Testis (tissue), 3 donors: ENCODE results near the gene KCNAB1. TPM values are rescaled to one million over a fixed set of nuclear protein-coding genes. Genes with fewer than 3 reads are reported as not detected.
"Not testable (repeated sequence)": the region's sequence is repeated elsewhere in the genome, so short reads cannot be mapped to it uniquely, and the experiment has no call there.

Experiments used
- DNase-seq: peaks from one replicate; pipeline ENCODE4 v3.0.0-alpha.2; 2019
- H3K27ac ChIP-seq, 2 donors: fragments of 200-600 bp; sonication (generic); one replicate each; pipeline ENCODE4 v1.5.1; 2019
- H3K27me3 ChIP-seq: fragments of 200-600 bp; sonication (generic); one replicate; pipeline ENCODE4 v1.5.1; 2019
- H3K36me3 ChIP-seq: fragments of 200-600 bp; sonication (generic); one replicate; pipeline ENCODE4 v1.5.1; 2017; ENCODE audit warnings: low read depth; ENCODE audit errors: missing control alignments
- H3K4me1 ChIP-seq: fragments of 200-600 bp; sonication (generic); one replicate; pipeline ENCODE4 v1.5.1; 2019
- H3K4me3 ChIP-seq, 2 donors: fragments of 200-600 bp; sonication (generic); one replicate each; pipeline ENCODE4 v1.5.1; 2017 to 2019
- H3K9me3 ChIP-seq: fragments of 200-600 bp; sonication (generic); one replicate; pipeline ENCODE4 v1.5.1; 2017
- POLR2A ChIP-seq: fragments of 450-650 bp; IDR thresholded peaks from one replicate; pipeline ENCODE4 v1.6.1; 2017; ENCODE audit warnings: antibody characterized with exemption, mild to moderate bottlenecking, moderate library complexity
- WGBS, 2 donors: methylation state at CpG; one replicate each; pipeline ENCODE4 v1.1.5; 2018; 5-methylcytosine and 5-hydroxymethylcytosine counted together
- intact Hi-C: fragments of 100-400 bp; cut with DNase I; formaldehyde crosslinking; loops from one replicate; pipeline ENCODE4 v1.15.1; 2023; ENCODE audit warnings: low total_unique reads
- polyA plus RNA-seq: library from polyadenylated mRNA; stranded (reverse); fragments of 350-450 nt; fragmentation: Illumina TruSeq; extraction: RNeasy Lipid Tissue Mini Kit (QIAGEN cat#74804); gene quantifications from one replicate; pipeline ENCODE4 v1.2.3, GENCODE V29; 2014; ENCODE audit warnings: low read depth, low replicate concordance; ENCODE audit not compliant: insufficient read depth
- total RNA-seq, 2 donors: library from RNA; depleted of rRNA; stranded (reverse); fragments of >200 nt; gene quantifications; one replicate each; pipeline ENCODE4 v1.2.3, GENCODE V29; 2016
- TF ChIP-seq, protein P1 (sequence below), 3 experiments: fragments of 450-650 bp in 2 of 3; fragments of 200-600 bp in 1 of 3; sonication (generic) in 1 of 3; IDR thresholded peaks; one replicate each; pipeline ENCODE4 v1.5.1; 2016 to 2019; ENCODE audit warnings: antibody characterized with exemption in 3 of 3, mild to moderate bottlenecking in 2 of 3, moderate library complexity in 1 of 3

KCNAB1 gene
- total and polyA plus RNA-seq, 3 donors from 2014 or later, result 3.8 to 8.9 (median 5.7) TPM

DNA sequence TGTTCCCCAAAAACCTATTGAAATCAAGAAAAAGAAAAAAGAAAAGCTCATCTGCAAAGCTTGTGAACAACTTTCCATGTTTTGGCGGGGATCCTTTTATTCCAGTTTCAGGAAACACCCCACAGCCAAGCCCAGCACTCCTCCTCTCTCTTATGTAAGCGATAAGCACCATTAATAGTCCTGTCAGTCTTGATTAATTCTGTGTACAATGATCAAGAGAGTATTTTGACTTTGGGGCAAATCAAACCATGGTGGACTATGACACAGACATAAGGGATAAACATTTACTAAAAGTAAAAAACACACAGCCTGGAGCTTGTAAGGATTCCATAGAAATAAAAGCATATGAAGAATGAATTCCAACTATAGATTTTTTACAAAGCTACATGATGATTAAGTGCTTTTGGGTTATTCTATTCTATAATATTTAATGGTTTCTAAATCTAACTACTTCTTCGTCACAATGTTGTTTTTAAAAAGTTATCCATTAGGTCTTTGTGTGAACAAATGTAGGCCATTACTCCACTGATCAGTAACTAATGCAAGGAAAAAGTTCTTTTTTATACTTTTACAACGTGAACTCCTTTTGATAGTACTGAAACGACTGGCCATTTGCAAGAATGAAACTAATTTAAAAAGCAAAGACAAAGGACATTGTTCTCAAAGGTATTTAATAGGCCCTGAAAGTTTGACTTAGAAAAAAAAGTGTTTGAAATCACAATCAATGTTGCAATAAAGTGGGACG lies 106.5 kb downstream of the KCNAB1 start:
- intact Hi-C loops, result no loop called here
- WGBS, 2 donors, result 63 to 68% methylated on average over 6 of the region's 6 CpGs

GRCh38 chr3:156227704-156228103 lies 107.3 kb downstream of the KCNAB1 start:
- 79 to 85% methylated on average over 6 of the region's 6 CpGs for WGBS, 2 donors
- DNase-seq, result no peak
- TF ChIP-seq, protein P1, sequence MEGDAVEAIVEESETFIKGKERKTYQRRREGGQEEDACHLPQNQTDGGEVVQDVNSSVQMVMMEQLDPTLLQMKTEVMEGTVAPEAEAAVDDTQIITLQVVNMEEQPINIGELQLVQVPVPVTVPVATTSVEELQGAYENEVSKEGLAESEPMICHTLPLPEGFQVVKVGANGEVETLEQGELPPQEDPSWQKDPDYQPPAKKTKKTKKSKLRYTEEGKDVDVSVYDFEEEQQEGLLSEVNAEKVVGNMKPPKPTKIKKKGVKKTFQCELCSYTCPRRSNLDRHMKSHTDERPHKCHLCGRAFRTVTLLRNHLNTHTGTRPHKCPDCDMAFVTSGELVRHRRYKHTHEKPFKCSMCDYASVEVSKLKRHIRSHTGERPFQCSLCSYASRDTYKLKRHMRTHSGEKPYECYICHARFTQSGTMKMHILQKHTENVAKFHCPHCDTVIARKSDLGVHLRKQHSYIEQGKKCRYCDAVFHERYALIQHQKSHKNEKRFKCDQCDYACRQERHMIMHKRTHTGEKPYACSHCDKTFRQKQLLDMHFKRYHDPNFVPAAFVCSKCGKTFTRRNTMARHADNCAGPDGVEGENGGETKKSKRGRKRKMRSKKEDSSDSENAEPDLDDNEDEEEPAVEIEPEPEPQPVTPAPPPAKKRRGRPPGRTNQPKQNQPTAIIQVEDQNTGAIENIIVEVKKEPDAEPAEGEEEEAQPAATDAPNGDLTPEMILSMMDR (IDR thresholded peaks at IDR 0.05), result no peak
- TF ChIP-seq POLR2A, result no peak
- Histone ChIP-seq H3K4me3 (no peak overlapping the region), H3K27me3 (no peaks in the 10 kb centered on the region), H3K9me3 (no peaks in the 10 kb centered on the region), H3K27ac (peak overlapping the region in 1 of 2 donors; percentile 19), H3K4me1 (peaks cover 4% of the 10 kb centered on the region), H3K36me3 (no peaks in the 10 kb centered on the region)
- intact Hi-C loops, result no loop called here

More for the DNA sequence above, 106.5 kb downstream of the KCNAB1 start:
- Histone ChIP-seq H3K4me3 (no peak overlapping the region), H3K9me3 (no peaks in the 10 kb centered on the region), H3K27ac (peak overlapping the region in 1 of 2 donors; percentile 36), H3K4me1 (peaks cover 4% of the 10 kb centered on the region), H3K27me3 (no peaks in the 10 kb centered on the region), H3K36me3 (no peaks in the 10 kb centered on the region)
- no peak for DNase-seq
- TF ChIP-seq POLR2A, result no peak
- TF ChIP-seq, protein P1 (IDR thresholded peaks at IDR 0.05), result no peak

DNA sequence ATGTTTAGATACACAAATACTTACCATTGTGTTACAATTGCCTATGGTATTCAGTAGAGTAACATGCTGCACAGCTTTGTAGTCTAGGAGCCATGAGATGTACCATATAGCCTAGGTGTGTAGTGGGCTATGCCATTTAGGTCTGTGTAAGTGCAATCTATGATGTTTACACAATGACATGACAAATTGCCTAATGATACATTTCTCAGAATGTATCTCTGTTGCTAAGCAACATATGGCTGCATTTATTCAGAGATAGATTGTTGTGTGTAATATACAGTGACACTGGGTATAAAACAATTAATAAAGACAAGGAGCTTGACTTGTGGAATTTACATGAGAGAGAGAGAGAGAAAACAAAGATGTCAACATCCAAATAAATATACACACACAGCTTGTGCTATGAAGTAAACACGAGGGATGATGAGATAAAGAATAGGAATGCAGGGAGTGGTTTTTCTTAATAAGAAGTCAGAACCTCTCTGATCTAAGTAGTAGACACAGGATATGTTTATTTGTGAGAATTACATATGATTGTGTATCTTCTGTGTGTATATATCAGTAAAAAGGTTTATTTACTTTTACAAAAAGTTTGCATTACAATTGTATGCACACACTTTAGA lies 110.0 kb downstream of the KCNAB1 start:
- TF ChIP-seq, protein P1 (IDR thresholded peaks at IDR 0.05), result no peak
- no peak for TF ChIP-seq POLR2A
- H3K9me3 ChIP-seq, result no peaks in the 10 kb centered on the region
- intact Hi-C loops, result no loop called here
- H3K27me3 ChIP-seq, result no peaks in the 10 kb centered on the region
- peaks cover 4% of the 10 kb centered on the region for H3K4me1 ChIP-seq
- no peak for DNase-seq
- no peak overlapping the region for H3K4me3 ChIP-seq
- H3K27ac ChIP-seq, result no peak overlapping the region
- 65% methylated on average over 1 of the region's 1 CpG for WGBS, 2 donors
- H3K36me3 ChIP-seq, result no peaks in the 10 kb centered on the region

DNA sequence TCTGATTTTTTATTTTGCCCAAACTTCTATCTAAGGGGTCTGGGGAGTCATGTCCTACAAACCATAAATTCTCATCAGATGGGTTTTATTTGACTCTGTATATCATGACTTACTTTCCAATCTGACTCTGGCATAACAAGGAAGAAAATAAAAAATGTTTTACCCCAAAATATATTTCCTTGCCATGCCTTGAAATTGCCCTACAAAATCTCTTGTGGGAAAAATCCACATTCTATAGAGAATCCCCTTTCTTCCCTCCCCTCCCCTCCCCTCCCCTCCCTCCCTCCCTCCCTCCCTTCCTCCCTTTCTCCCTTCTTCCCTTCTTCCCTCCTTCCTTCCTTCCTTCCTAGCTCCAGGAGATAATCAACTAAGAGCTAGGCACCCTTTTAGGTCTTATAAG lies 110.8 kb downstream of the KCNAB1 start:
- H3K4me3 ChIP-seq, H3K9me3 ChIP-seq, H3K27me3 ChIP-seq, DNase-seq, H3K27ac ChIP-seq, H3K4me1 ChIP-seq, intact Hi-C loops, H3K36me3 ChIP-seq: not testable (repeated sequence)

- Histone ChIP-seq H3K4me3 (no peak overlapping the region), H3K4me1 (no peaks in the 10 kb centered on the region), H3K9me3 (no peaks in the 10 kb centered on the region), H3K27ac (no peak overlapping the region), H3K36me3 (no peaks in the 10 kb centered on the region), H3K27me3 (no peaks in the 10 kb centered on the region)
- TF ChIP-seq, protein P1 (IDR thresholded peaks at IDR 0.05), result no peak
- TF ChIP-seq POLR2A, result no peak
- intact Hi-C loops, result no loop called here
- no peak for DNase-seq
- 84 to 100% methylated on average over 2 of the region's 2 CpGs for WGBS, 2 donors
These were observed 113.5 kb downstream of the KCNAB1 start for GRCh38 chr3:156233876-156234275.
